Hematopoietic multipotent progenitor cell (in vitro differentiated cells): ENCODE data around the gene CENPS. TPM values are rescaled to one million over a fixed set of nuclear protein-coding genes. Genes with fewer than 3 reads are reported as not detected.
"Not testable (repeated sequence)": the region's sequence is repeated elsewhere in the genome, so short reads cannot be mapped to it uniquely, and the experiment has no call there.

Source experiments
- DNase-seq, 3 donors: peaks; one replicate each; pipeline ENCODE4 v3.0.0-alpha.2; 2011 to 2015; ENCODE audit warnings: low read depth in 2 of 3, low spot score in 2 of 3
- total RNA-seq: library from RNA; depleted of rRNA; stranded (reverse); fragments of >200 nt; gene quantifications from one replicate; pipeline ENCODE4 v1.2.3, GENCODE V29; 2012

Gene CENPS
- total RNA-seq: 9.4 TPM

DNA sequence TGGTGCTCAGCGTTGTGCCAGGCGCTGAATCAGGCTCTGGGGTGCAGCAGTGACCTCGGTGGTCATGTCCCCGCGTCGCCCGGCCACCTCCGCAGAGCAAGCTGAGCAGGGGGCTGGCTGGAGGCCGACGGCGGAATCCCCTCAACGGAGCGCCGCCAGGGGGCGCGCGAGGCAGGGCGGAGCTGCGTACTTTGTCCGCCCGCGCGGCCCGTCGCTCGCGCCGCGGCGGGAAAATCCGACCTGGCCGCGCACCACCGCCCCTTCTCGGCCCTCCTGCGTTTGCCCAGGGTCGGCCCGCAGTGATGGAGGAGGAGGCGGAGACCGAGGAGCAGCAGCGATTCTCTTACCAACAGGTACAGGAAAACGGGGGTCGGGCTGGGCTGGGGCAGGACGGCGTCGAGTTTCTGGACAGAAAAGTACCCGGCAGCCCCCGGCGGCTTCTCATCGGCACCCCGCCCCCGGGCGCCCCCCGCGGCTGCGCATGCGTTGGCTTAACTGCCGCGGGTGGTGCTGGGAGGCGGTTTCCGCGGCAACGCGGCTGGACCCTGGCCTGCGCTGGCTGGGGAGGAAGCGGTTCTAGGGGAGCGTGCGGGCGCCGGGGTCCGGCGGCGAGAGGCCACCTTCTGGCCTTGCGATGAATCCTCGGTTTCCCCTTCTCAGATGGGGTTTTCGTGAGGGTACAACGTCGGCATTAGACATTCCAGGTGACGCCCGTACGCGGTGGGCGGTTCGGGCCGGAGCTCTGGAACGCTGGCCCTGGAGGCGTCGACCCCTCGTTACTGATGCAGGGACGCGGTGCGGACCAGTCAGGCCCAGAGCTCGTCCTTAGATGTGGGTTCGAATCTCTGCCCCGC, at the start of gene CENPS:
TSS of gene CENPS (plus strand) at position 218 of the 854 bp plus-strand sequence. CDS start at position 303, 85 bp downstream.
- DNase-seq: peak; percentile 88 to 95 (median 94)

DNA sequence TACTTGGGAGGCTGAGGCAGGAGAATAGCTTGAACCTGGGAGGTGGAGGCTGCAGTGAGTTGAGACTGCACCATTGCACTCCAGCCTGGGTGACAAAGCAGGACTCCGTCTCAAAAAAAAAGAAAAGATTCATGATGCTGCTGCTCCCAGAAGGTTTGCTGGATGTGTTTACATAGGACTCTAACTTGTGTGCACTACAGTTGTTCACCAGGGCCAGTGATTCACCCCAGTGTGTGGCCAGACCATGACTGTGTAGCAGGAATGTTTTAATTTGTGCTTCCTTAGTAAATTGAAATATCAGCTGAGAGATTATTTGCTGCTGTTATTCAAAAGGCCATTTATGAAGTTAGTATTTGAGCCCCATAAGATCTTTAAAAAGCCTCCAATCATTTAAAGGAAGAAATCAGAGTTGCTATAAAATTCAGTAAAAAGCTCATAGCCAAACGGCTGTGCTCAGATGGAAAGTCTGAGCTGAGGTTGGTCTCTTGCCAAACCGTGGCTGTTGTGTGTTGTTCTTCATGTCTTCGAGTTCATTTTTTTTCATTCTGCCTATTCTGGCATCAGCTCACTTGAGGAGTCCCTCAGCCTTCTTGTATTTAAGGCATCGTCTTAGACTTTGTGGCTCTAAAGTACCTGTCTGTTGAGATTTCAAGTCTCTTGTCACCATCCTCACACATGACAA, 49.5 kb upstream of the CENPS start:
- DNase-seq: no peak

DNA sequence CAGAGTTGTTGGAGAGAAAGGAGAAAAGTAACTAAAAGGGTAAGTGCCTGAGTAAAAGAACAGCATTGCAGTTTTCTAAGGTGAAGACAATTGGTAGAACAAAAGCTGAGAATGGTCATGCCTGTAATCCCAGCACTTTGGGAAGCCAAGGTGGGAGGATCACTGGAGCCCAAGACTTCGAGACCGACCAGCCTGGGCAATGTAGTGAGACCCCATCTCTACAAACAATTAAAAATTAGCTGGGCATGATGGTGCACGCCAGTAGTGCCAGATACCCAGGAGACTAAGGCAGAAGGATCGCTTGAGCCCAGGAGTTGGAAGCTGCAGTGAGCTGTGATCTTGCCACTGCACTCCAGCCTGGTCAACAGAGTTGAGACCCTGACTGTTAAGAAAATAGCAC, 46.6 kb upstream of the CENPS start:
- DNase-seq: no peak

- DNase-seq: no peak
These were observed 46.0 kb upstream of the CENPS start for GRCh38 chr1:10384219-10384618.

DNA sequence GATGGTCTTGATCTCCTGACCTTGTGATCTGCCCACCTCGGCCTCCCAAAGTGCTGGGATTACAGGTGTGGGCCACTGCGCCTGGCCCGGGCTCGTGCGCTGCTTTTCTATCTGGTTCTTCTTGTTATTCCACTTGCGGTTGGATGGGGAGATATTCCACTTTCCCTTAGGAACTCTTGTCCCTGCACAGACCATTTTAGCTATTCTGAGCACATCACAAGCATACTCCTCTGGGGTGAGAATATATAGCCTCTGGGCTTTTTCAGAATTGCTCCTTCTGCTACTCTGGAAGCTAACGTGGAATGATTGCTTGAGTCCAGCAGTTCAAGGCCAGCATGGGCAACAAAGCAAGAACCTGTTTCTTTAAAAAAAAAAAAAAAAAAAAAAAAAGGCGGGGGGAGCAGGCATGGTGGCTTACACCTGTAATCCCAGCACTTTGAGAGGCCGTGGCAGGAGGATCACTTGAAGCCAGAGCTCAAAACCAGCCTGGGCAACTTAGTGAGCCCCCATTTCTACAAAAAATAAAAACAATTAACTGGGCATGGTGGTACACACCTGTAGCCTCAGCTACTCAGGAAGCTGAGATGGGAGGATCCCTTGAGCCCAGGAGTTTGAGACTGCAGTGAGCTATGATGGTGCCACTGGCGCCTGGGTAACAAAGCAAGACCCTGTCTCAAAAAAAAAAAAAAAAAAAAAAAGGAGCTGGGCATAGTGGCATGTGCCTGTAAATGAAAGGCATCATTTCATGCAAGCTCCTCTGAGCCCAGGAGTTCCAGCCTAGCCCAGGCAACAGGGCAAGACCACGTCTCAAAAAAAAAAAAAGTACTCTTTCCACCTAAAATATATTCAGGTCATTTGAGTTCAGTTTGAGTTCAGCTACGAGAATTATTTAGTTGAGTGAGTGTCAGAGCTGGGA, 43.2 kb upstream of the CENPS start:
- DNase-seq: no peak

DNA sequence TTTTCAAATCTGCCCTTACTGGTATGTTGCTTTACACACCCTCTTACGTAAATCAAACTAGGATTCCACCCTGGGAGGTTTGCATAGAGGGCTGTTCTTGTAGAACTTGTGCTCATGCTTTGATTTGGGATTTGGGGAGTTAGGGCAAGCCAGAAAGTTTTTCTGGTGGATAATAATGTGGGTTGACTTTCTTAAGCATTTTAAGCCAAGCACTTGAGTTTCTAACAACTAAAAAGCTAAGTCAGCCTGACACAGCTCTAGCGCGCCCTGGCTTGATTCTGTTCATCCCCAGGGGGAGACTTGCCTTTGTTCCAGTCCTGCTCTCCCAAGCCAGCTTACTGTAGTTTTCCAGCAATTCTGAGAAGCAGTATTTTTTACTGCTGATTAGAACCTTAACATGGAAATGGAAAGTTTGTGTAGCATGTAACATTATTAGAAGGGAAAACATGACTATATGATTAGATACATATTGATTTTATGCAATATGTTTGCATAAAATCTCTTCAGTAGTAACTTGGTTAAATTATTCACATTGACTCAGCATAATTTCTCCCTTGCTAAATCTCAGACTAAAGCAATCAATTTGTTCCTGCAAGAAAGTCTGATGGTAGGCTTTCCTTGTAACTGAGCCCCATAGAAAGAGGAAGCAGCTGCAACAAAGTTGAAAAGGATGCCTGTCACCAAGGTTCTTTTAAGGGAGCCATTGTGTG, 42.4 kb upstream of the CENPS start:
- DNase-seq: peak in 2 of 3 donors; percentile 72 to 88

- DNase-seq: no peak
These were observed 41.9 kb upstream of the CENPS start for GRCh38 chr1:10388387-10388715.

DNA sequence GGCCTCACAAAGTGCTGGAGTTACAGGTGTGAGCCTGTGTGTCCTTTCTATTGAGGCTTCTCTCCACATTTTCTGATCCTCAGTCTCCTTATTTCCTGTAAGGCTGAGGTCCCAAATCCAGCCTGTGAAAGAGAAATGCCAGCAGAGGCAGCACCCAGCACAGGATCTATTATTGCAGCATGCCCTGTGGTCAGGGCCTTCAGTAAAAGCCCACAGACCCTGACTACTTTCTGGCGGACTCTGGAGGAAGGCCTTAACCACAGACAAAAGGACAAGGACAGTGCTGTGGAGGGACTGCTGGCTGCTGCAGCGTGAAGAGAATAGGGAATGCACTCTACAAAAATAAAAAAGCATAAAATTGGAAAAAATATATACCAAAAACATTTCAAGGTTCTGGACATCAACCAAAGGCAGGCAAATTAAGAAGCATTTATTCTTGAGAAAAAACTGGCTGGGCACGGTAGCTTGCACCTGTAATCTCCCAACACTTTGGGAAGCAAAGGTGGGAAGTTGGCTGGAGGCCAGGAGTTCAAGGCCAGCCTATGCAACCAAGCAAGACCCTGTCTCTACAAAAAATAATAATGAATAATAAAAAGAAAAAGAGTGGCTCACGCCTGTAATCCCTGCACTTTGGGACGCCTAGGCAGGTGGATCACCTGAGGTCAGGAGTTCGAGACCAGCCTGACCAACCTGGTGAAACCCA, 40.8 kb upstream of the CENPS start:
- no peak for DNase-seq

- no peak for DNase-seq
These were observed 33.4 kb upstream of the CENPS start for GRCh38 chr1:10396870-10397269.

DNA sequence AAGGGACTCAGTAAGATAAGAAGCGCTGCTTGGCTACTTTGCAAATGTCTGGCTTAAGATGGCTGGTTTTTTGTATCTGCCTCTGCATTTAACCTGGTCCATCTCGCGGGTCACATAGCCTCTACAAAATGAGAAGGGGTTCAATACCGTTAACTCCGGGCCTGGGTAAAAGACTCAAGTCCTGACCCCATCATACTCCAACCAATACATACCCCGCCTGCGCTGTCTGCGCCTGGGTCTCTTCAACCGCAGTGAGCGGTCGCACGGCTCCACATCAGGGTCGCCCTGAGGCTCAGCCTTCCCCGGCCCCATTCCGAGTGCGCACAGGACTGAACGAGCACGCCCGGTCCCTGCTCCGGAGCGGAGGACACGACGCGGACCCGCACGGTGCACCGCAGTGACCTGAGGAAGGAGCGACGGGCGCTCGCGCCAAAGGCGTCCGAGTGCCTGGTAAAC, 31.9 kb upstream of the CENPS start:
- DNase-seq: no peak

DNA sequence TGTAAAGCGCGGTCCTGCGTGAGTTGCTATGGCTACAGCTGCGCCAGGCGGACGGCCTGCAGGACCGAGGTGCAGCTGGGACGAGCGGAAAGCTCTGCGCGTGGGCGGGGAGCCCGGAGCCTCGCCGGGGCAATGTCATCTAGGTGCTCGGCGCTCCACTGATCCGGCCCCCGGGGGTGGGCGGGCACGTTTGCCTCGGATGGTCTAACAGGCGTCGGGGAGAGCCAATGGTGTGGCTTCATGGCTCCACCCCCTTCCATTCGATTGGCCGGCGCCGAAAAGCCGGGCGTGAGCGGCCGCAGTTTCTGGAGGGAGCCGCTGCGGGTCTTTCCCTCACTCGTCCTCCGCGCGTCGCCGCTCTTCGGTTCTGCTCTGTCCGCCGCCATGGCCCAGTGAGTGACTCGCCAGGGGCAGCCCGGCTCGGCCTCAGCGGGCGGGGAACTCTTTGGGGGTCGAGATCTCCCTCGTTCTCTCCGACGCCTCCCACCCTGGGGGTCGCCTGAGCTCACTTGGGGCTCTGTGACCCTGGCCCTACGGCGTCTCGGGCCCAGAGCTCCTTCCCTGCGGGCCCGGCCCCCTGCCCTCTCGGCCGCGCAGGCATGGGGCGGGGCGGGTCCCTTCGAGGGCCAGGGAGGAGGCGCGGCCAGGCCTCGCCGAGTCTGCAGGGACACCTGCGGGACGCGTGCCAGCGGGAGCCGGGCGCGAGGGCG, 31.3 kb upstream of the CENPS start, which contains the start of gene PGD:
TSS of gene PGD (plus strand) at position 331 of the 710 bp plus-strand sequence. CDS start at position 385, 54 bp downstream.
- DNase-seq: peak; percentile 84 to 99 (median 99)

DNA sequence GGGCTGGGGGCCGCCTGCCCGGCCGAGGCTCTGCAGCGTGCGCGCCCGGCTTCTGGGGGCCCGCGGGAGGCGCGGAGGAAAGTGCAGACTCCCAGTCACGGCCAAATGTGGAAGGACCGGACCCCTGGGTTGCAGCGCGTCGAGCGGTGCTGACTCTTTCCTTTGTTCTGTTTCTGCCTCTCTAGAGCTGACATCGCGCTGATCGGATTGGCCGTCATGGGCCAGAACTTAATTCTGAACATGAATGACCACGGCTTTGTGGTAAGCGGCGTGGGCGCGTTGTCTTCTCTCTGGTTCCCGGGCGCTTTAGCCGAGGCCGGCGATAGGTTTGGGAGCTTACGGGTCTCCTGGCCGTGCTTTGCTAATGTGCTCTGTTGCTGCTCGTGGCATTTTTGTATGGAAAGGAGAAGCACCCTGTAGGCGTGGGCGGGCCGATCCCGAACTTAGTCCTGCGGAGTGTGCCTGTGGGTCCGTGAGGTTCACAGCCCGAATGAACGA, 30.7 kb upstream of the CENPS start:
- DNase-seq: no peak

DNA sequence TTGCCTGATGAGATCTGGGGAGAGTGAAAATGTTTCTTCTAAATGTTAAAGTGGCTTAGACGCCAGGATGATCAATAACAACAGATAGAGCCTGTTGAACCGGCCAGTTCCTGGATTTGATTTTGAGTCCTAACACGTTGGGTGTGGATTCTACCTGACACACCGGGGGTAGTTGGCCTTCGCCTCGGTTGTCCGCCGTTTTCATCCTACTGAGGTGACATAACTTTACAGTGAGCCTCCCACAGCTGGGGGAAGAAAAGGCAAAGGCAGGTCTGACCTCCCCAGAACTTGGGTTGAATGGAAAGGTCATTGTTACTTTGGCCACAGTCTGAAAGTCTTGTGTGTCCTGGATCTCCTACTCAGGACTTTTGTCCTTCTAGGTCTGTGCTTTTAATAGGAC, 30.2 kb upstream of the CENPS start:
- no peak for DNase-seq

- no peak for DNase-seq
These were observed 29.0 kb upstream of the CENPS start for GRCh38 chr1:10401281-10401680.

GRCh38 chr1:10402729-10403274, 27.4 kb upstream of the CENPS start:
- no peak for DNase-seq

DNA sequence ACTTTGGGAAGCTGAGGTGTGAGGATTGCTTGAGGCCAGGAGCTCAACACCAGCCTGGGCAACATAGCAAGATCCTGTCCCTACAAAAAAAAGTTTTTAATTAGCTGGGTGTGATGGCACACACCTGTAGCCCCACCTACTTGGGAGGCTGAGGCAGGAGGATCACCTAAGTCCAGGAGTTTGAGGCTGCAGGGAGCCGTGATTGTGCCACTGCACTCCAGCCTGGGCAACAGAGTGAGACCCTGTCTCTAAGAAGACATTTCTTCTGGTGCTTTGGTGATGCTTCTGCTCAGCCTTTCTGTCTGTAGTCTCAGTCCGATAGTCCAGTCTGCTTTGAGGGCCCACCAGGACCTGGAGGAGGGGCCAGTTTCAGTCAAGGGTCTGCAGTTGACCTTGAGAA, 23.0 kb upstream of the CENPS start:
- no peak for DNase-seq

DNA sequence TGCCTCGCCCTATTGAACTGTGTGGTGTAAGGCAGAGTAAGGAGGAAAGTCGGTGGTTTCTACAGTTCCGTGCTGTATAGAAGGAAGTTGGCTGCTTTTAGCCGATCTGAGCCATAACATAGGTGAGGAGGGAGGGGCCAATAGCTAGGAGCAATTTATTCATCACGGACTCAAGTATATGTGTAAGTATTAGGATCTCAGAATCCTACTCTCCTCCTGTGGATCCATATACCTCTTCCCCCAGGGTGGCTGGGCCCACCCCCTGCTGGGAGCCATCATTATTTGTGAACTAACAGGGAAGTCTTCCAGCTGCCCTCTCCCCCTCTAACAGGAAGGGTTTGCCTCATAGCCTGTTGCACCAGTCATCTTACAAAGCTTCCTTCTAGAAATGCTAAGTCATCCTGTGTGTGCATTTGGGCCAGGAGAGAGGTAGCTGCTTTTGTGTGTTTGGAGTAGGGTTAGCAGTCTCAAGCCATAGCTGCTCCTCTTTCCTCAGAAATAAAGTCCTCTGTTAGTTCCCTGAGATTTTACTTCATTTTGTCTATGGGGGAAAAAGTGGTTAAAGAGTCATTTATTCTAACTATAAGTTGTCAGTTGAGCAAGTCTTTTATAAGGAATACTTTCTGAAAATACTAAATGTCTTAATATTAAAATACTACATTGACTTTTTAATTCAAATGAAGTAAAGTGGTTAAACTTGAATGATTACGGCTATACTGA, 14.9 kb upstream of the CENPS start:
- DNase-seq: peak in 2 of 3 donors; percentile 86 to 93

DNA sequence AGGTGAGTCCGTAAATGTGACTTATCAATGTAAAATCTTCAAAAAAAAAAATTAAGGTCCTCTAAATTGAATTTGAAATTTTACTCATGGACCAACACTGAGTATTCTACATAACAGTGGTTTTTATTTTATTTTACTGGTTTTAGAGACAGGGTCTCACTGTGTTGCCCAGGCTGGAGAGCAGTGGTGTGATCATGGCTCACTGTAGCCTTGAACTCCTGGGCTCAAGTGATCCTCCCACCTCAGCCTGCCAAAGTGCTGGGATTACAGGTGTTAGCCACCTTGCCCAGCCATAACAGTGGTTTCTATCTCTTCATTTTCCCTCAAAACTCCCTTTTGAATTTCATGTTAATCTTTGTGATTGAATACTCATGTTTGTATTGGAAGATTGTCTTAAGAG, 14.3 kb upstream of the CENPS start:
- DNase-seq: not testable (repeated sequence)
